Esophagus muscularis mucosa (tissue), 4 donors: ENCODE measurements around the gene TTN.

Experiments used
- EP300 ChIP-seq: sonication (generic); formaldehyde crosslinking; IDR thresholded peaks from one replicate; pipeline ENCODE4 v1.6.1; 2017; ENCODE audit warnings: antibody characterized with exemption
- POLR2A ChIP-seq: fragments of 450-650 bp; IDR thresholded peaks from one replicate; pipeline ENCODE4 v1.6.1; 2017; ENCODE audit warnings: antibody characterized with exemption, moderate library complexity, mild to moderate bottlenecking, low read depth
- POLR2AphosphoS5 ChIP-seq, 2 donors: sonication (generic); formaldehyde crosslinking; IDR thresholded peaks; one replicate each; pipeline ENCODE4 v1.6.1; 2017; ENCODE audit warnings: antibody characterized with exemption in 2 of 2
- TF ChIP-seq, protein P1 (sequence below), 3 experiments: fragments of 200-600 bp in 2 of 3; fragments of 450-650 bp in 1 of 3; sonication (generic) in 2 of 3; IDR thresholded peaks; one replicate each; pipeline ENCODE4 v1.5.1; 2017 to 2019; ENCODE audit warnings: antibody characterized with exemption in 3 of 3, mild to moderate bottlenecking in 2 of 3, moderate library complexity in 1 of 3

DNA sequence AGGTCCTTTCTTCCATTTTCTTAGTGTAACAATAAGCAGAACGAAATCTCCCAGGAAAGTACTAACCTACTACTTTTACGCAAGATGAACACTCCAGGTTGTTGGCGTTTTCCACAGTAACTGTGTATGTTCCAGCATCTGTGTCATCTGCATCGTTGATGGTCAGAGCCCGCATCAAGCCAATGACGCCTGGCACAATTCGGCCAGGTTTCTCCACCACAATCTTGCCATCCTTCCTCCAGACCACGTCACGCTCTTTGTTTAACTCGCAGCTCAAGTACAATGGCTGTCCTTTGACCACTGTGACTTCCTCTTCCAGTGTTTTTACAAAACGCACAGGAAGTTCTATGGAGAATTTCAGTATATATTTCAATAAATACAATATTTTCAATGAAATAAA lies 171.3 kb downstream of the TTN start:
- TF ChIP-seq, protein P1, sequence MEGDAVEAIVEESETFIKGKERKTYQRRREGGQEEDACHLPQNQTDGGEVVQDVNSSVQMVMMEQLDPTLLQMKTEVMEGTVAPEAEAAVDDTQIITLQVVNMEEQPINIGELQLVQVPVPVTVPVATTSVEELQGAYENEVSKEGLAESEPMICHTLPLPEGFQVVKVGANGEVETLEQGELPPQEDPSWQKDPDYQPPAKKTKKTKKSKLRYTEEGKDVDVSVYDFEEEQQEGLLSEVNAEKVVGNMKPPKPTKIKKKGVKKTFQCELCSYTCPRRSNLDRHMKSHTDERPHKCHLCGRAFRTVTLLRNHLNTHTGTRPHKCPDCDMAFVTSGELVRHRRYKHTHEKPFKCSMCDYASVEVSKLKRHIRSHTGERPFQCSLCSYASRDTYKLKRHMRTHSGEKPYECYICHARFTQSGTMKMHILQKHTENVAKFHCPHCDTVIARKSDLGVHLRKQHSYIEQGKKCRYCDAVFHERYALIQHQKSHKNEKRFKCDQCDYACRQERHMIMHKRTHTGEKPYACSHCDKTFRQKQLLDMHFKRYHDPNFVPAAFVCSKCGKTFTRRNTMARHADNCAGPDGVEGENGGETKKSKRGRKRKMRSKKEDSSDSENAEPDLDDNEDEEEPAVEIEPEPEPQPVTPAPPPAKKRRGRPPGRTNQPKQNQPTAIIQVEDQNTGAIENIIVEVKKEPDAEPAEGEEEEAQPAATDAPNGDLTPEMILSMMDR (IDR thresholded peaks at IDR 0.05) = no peak
- TF ChIP-seq POLR2AphosphoS5 (IDR thresholded peaks at IDR 0.05) (no peak), POLR2A (no peak), EP300 (no peak)
